Breast epithelium (tissue), 3 donors: Measurements from ENCODE around the gene HAPLN3.

ENCODE experiments used
- POLR2A ChIP-seq: fragments of 450-650 bp; IDR thresholded peaks from one replicate; pipeline ENCODE4 v1.6.1; 2016; ENCODE audit warnings: antibody characterized with exemption, mild to moderate bottlenecking, moderate library complexity
- POLR2AphosphoS5 ChIP-seq, 3 donors: sonication (generic); formaldehyde crosslinking; IDR thresholded peaks; one replicate each; pipeline ENCODE4 v1.6.1; 2017; ENCODE audit warnings: antibody characterized with exemption in 3 of 3

DNA sequence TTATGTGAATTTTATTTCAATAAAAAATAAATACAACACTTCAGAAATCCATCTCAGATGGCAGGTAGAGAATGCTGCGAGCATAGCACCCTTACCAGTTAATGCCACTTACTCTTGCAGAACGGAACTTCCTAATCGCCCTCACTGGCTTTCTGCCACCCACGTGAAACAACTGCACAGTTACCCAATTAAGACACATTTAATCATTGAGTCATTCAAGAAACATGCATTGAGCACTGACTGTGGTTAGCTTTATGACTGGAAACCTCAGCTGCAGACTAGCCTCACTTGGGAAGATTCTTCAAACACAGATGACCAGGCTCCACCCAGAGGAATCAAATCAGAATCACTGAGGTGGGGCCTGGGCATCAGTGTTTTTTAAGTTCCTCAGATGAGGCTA is 23.4 kb upstream of the HAPLN3 start:
- TF ChIP-seq POLR2A (no peak), POLR2AphosphoS5 (IDR thresholded peaks at IDR 0.05) (peak; percentile 20 to 42 (median 36))
